IMR-90 (cell line): ENCODE results near the gene ABHD17B. TPM values are rescaled to one million over a fixed set of nuclear protein-coding genes. Genes with fewer than 3 reads are reported as not detected.

Experiments used
- ATAC-seq: fragments of 200-7000 bp; cut with Tn5 transposase; 2 replicates; pipeline ENCODE4 v1.9.1; 2020; ENCODE audit warnings: low read depth, mild to moderate bottlenecking, moderate library complexity
- BruUV-seq: library from RNA; stranded (reverse); fragments of 400-500 nt; replicated peaks from 2 replicates; lab custom pipeline; 2021; lab: Mats Ljungman, UMichigan
- CTCF ChIA-PET: fragments of 300-600 bp; formaldehyde crosslinking; extraction: SDS; loops from one replicate; lab custom pipeline; 2021; ENCODE audit warnings: antibody characterized with exemption; lab: Yijun Ruan, JAX
- POLR2A ChIA-PET: fragments of 300-600 bp; sonication (Branson Sonifier 250); formaldehyde crosslinking; loops from one replicate; lab custom pipeline; 2022; ENCODE audit warnings: antibody characterized with exemption; ENCODE audit not compliant: unreplicated experiment; lab: Charles Lee
- DNase-seq: peaks from one replicate; pipeline ENCODE4 v3.0.0; 2013
- H2AFZ ChIP-seq: replicated peaks from 2 replicates; pipeline ENCODE3; 2013; ENCODE audit warnings: low read length, mild to moderate bottlenecking; ENCODE audit not compliant: poor library complexity
- H2AK5ac ChIP-seq: 2 replicates; pipeline ENCODE4 v1.6.1; 2013; ENCODE audit warnings: low read depth, low read length, inconsistent platforms
- H2AK9ac ChIP-seq: replicated peaks from 2 replicates; pipeline ENCODE3; 2013; ENCODE audit warnings: mild to moderate bottlenecking, low read depth, low read length, moderate library complexity; ENCODE audit not compliant: poor library complexity
- H2BK120ac ChIP-seq: 2 replicates; pipeline ENCODE4 v1.6.1; 2013; ENCODE audit warnings: low read depth, low read length, inconsistent platforms
- H2BK15ac ChIP-seq: 3 replicates; pipeline ENCODE4 v1.6.1; 2013; ENCODE audit warnings: low read depth, low read length, inconsistent platforms
- H2BK20ac ChIP-seq: 2 replicates; pipeline ENCODE4 v1.6.1; 2013; ENCODE audit warnings: low read depth, mild to moderate bottlenecking, inconsistent platforms, low read length, moderate library complexity
- H2BK5ac ChIP-seq: 2 replicates; pipeline ENCODE4 v1.6.1; 2013; ENCODE audit warnings: mild to moderate bottlenecking, low read depth, low read length, inconsistent platforms; ENCODE audit not compliant: poor library complexity, severe bottlenecking
- H3K14ac ChIP-seq: replicated peaks from 2 replicates; pipeline ENCODE4 v1.6.1; 2013; ENCODE audit warnings: low read depth, low read length, inconsistent platforms
- H3K18ac ChIP-seq: 2 replicates; pipeline ENCODE4 v1.6.1; 2013; ENCODE audit warnings: low read depth, low read length, control low read depth
- H3K23ac ChIP-seq: 2 replicates; pipeline ENCODE4 v1.6.1; 2013; ENCODE audit warnings: low read depth, low read length, inconsistent platforms
- H3K27ac ChIP-seq: 2 replicates; pipeline ENCODE4 v1.5.1; 2013; ENCODE audit warnings: mild to moderate bottlenecking, control low read depth, low read length; ENCODE audit not compliant: insufficient read depth
- H3K27me3 ChIP-seq: 2 replicates; pipeline ENCODE4 v1.6.1; 2013; ENCODE audit warnings: low read length; ENCODE audit not compliant: control insufficient read depth, insufficient read depth
- H3K36me3 ChIP-seq: 2 replicates; pipeline ENCODE4 v1.6.1; 2013; ENCODE audit warnings: low read length, mixed read lengths; ENCODE audit not compliant: control insufficient read depth, insufficient read depth
- H3K4ac ChIP-seq: 2 replicates; pipeline ENCODE4 v1.6.1; 2013; ENCODE audit warnings: low read depth, low read length, inconsistent platforms
- H3K4me1 ChIP-seq: 2 replicates; pipeline ENCODE4 v1.6.1; 2013; ENCODE audit warnings: low read length, mixed read lengths; ENCODE audit not compliant: control insufficient read depth, insufficient read depth
- H3K4me2 ChIP-seq: 2 replicates; pipeline ENCODE4 v1.6.1; 2013; ENCODE audit warnings: low read depth, mild to moderate bottlenecking, control low read depth, low read length, moderate library complexity
- H3K4me3 ChIP-seq: 2 replicates; pipeline ENCODE4 v1.5.1; 2013; ENCODE audit warnings: low read depth, mild to moderate bottlenecking, control low read depth, low read length, moderate library complexity; ENCODE audit not compliant: insufficient read depth
- H3K56ac ChIP-seq: 2 replicates; pipeline ENCODE4 v1.6.1; 2013; ENCODE audit warnings: low read length, inconsistent platforms; ENCODE audit not compliant: insufficient read depth; ENCODE audit errors: extremely low read depth
- H3K79me1 ChIP-seq, 2 experiments: 2 replicates each; pipeline ENCODE4 v1.6.1; 2013; ENCODE audit warnings: low read length in 2 of 2, inconsistent platforms in 1 of 2, low read depth in 1 of 2
- H3K9ac ChIP-seq: 2 replicates; pipeline ENCODE4 v1.6.1; 2013; ENCODE audit warnings: low read depth, low read length, control low read depth
- H3K9me1 ChIP-seq: 2 replicates; pipeline ENCODE4 v1.6.1; 2013; ENCODE audit warnings: low read length, inconsistent platforms; ENCODE audit not compliant: insufficient read depth
- H3K9me3 ChIP-seq: 2 replicates; pipeline ENCODE4 v1.6.1; 2013; ENCODE audit warnings: low read length; ENCODE audit not compliant: control insufficient read depth, insufficient read depth
- H4K20me1 ChIP-seq: 2 replicates; pipeline ENCODE4 v1.6.1; 2013; ENCODE audit warnings: low read length, inconsistent platforms; ENCODE audit not compliant: insufficient read depth
- H4K5ac ChIP-seq: 2 replicates; pipeline ENCODE4 v1.6.1; 2013; ENCODE audit warnings: mild to moderate bottlenecking, low read depth, low read length, control low read depth
- H4K8ac ChIP-seq, 2 experiments: 2 replicates each; pipeline ENCODE4 v1.6.1; 2013; ENCODE audit warnings: low read depth in 2 of 2, low read length in 2 of 2, control low read depth in 1 of 2, inconsistent platforms in 1 of 2
- H4K91ac ChIP-seq: 2 replicates; pipeline ENCODE4 v1.6.1; 2013; ENCODE audit warnings: low read depth, low read length, inconsistent platforms; ENCODE audit not compliant: insufficient read depth
- CEBPB ChIP-seq: IDR thresholded peaks from 2 replicates; pipeline ENCODE4 v1.6.1; 2012; ENCODE audit warnings: low read depth, low read length, improper control_type of control experiment
- MXI1 ChIP-seq: IDR thresholded peaks from 2 replicates; pipeline ENCODE4 v1.6.1; 2012; ENCODE audit warnings: low read depth, mild to moderate bottlenecking, low read length, moderate library complexity, borderline replicate concordance
- RFX5 ChIP-seq: IDR thresholded peaks from 2 replicates; pipeline ENCODE4 v1.8.0; 2012; ENCODE audit warnings: low read depth, mild to moderate bottlenecking, low read length, moderate library complexity
- WGBS, 2 experiments: methylation state at CpG; one replicate each; pipeline versions ENCODE4 v1.1.5 to v1.1.7; 2013; ENCODE audit warnings: missing lambda C conversion rate in 2 of 2; ENCODE audit not compliant: insufficient read length in 1 of 2; ENCODE audit errors: extremely low coverage in 2 of 2; 5-methylcytosine and 5-hydroxymethylcytosine counted together
- dilution Hi-C: fragments of 300-500 bp; cut with HindIII; formaldehyde crosslinking; loops from one replicate; pipeline ENCODE4 v1.14.3; 2018; ENCODE audit warnings: low sequenced_read_pairs; ENCODE audit not compliant: unreplicated experiment
- in situ Hi-C: fragments of 300-500 bp; cut with MboI; formaldehyde crosslinking; loops from 3 replicates; pipeline ENCODE4 v1.14.3; 2019; ENCODE audit warnings: low sequenced_read_pairs, inconsistent platforms, mixed read lengths
- intact Hi-C: fragments of 100-400 bp; cut with micrococcal nuclease; formaldehyde crosslinking; loops from 2 replicates; pipeline ENCODE4 v1.10.0; 2022
- polyA plus RNA-seq, 3 experiments: library from polyadenylated mRNA; depleted of rRNA; stranded (reverse); fragments of >200 nt; gene quantifications; 2 replicates each; pipeline ENCODE4 v1.2.3, GENCODE V29; 2012; ENCODE audit warnings: low replicate concordance in 1 of 3
- total RNA-seq: library from RNA; depleted of rRNA; stranded (reverse); fragments of >200 nt; gene quantifications from 2 replicates; pipeline ENCODE4 v1.2.3, GENCODE V29; 2012

ABHD17B gene
- total and polyA plus RNA-seq, 2 of the 4 experiments (the other 2 are of a cell fraction) = 7.5 to 16.8 TPM

DNA sequence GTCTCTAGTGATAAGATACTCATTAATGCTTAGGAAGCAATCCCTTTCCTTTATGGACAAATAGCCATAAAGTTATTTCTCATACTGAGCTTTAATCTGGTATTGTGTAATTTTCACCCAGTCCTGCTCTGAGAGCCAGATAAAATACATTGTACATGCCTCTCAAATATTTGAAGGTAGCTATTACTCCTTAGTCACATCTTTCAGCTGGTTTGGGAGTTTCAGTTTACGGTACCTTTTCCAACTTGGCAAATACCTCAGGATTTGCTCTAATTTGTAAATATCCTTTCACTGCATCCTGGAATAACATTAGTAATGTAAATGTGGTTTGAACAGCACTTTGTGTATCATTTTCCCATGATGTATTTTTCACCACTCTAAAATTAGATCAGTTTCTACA, 47.4 kb downstream of the ABHD17B start:
- H3K4me2 ChIP-seq = no peak overlapping the region
- dilution Hi-C loops (no loop called here), in situ Hi-C loops (no loop called here), intact Hi-C loops (no loop called here)
- no peak overlapping the region for H3K14ac ChIP-seq
- H3K4ac ChIP-seq = no peak overlapping the region
- BruUV-seq = no TSS peak
- no peak overlapping the region for H2AK9ac ChIP-seq
- H4K5ac ChIP-seq = no peak overlapping the region
- H2AFZ ChIP-seq = no peak overlapping the region
- 0 out of 4 replicates have a peak, but pooled peaks cover 0 to 3% of the 10 kb centered on the region in 2 experiments for H3K79me1 ChIP-seq
- ATAC-seq (peak; percentile 48), DNase-seq (peak; percentile 67)
- TF ChIP-seq MXI1 (no peak), RFX5 (no peak), CEBPB (peak; percentile 53)
- H3K18ac ChIP-seq = no peak overlapping the region
- no peak overlapping the region for H3K27ac ChIP-seq
- H3K4me3 ChIP-seq = no peak overlapping the region
- H3K9ac ChIP-seq = no peak overlapping the region
- H3K56ac ChIP-seq = no peak overlapping the region
- H2BK5ac ChIP-seq = no peak overlapping the region
- H4K91ac ChIP-seq = no peak overlapping the region
- no CpG with 5 or more reads among the region's 1 CpG for WGBS, 2 experiments
- H2BK120ac ChIP-seq = no peak overlapping the region
- peaks cover 1% of the 10 kb centered on the region; the same call in 1 of the 2 replicates for H3K36me3 ChIP-seq
- no peaks in the 10 kb centered on the region for H3K4me1 ChIP-seq
- H3K27me3 ChIP-seq = no peaks in the 10 kb centered on the region
- H3K9me3 ChIP-seq = peaks cover 4% of the 10 kb centered on the region; the same call in 1 of the 2 replicates
- H3K23ac ChIP-seq = no peak overlapping the region
- CTCF ChIA-PET = interaction anchor here (1.4 kb wide), 1 partner anchor 52 kb away, joined by 4 read pairs; no protein-coding TSS in a partner anchor
- H4K8ac ChIP-seq = no peak overlapping the region
- H3K9me1 ChIP-seq = no peaks in the 10 kb centered on the region
- H4K20me1 ChIP-seq = no peaks in the 10 kb centered on the region; the same call in 1 of the 2 replicates
- H2BK15ac ChIP-seq = no peak overlapping the region
- no peak overlapping the region for H2BK20ac ChIP-seq
- H2AK5ac ChIP-seq = no peak overlapping the region
- POLR2A ChIA-PET = no interaction called here
